GM19240 (cell line): ENCODE results near the gene S100A2.
"Not testable (repeated sequence)": the region's sequence is repeated elsewhere in the genome, so short reads cannot be mapped to it uniquely, and the experiment has no call there.

ENCODE experiments used
- DNase-seq: peaks from one replicate; pipeline ENCODE4 v3.0.0; 2011; ENCODE audit warnings: low spot score; ENCODE audit not compliant: insufficient read length

Gene S100A2

GRCh38 chr1:153592748-153593147 is 27.1 kb upstream of the S100A2 start:
- DNase-seq = no peak

GRCh38 chr1:153588482-153588881 is 22.8 kb upstream of the S100A2 start:
- DNase-seq = no peak

DNA sequence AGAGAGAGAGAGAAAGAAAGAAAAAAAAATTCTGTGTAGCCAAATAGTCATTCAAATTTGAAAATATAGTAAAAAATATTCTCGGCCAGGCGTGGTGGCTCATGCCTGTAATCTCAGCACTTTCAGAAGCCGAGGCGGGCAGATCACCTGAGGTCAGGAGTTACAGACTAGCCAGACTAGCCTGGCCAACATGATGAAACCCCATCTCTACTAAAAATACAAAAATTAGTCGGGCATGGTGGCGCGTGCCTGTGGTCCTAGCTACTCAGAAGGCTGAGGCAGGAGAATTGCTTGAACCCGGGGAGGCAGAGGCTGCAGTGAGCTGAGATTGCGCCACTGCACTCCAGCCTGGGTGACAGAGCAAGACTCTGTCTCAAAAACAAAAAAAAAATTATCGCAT is 22.4 kb upstream of the S100A2 start:
- not testable (repeated sequence) for DNase-seq

GRCh38 chr1:153587314-153587713 is 21.7 kb upstream of the S100A2 start:
- DNase-seq = no peak

GRCh38 chr1:153586347-153586746 is 20.7 kb upstream of the S100A2 start:
- no peak for DNase-seq

- DNase-seq = no peak
Observed at GRCh38 chr1:153585006-153585405, 19.4 kb upstream of the S100A2 start.

DNA sequence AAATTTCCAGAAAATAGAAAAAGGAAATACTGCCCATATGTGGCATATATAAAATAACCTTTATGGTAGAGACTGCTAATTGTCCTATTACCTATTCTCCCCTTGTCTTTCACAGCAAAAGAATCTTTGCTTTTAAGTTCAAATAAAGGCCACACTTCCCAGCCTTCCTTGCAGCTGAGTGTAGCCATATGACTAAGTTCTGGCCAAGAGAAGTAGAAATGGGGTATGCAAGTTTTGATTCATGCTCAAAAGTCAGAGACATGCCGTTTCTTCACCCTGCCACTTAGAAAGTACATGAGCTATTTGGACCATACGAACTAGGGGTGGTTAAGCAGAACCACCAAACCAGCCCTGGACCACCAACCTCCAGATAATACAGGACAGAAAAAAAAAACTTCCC is 18.3 kb upstream of the S100A2 start:
- no peak for DNase-seq

DNA sequence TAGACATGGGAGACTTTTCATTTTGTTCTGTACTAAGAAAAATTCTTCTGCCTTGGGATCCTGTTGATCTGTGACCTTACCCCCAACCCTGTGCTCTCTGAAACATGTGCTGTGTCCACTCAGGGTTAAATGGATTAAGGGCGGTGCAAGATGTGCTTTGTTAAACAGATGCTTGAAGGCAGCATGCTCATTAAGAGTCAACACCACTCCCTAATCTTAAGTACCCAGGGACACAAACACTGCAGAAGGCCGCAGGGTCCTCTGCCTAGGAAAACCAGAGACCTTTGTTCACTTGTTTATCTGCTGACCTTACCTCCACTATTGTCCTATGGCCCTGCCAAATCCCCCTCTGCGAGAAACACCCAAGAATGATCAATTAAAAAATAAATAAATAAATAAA is 17.9 kb upstream of the S100A2 start:
- DNase-seq = not testable (repeated sequence)

DNA sequence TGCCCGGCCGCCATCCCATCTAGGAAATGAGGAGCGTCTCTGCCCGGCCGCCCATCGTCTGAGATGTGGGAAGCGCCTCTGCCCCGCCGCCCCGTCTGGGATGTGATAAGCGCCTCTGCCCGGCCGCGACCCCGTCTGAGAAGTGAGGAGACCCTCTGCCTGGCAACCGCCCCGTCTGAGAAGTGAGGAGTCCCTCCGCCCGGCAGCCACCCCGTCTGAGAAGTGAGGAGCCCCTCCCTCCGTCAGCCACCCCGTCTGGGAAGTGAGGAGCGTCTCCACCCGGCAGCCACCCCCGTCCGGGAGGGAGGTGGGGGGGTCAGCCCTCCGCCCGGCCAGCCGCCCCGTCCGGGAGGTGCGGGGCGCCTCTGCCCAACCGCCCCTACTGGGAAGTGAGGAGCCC is 17.2 kb upstream of the S100A2 start:
- DNase-seq = not testable (repeated sequence)

DNA sequence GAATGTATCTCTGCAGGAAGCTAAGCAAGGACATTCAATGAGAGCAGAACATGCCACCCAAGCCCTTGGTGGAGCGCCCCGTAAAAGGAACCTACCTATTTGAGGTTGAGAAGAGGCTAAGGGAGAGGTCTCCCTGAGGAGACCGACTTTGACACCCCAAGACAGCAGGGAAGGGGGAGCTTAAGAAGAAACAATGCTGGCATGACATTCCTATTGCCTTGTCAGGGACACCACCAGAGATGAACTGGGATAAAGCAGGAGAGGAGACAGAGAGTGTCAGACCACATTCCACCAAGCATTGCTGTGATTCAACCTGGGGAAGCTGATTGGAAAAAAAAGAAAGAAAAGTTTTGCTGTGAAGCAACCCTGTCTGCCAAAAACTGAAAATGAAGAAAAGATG is 13.3 kb upstream of the S100A2 start:
- no peak for DNase-seq

- no peak for DNase-seq
Observed at GRCh38 chr1:153578490-153578889, 12.8 kb upstream of the S100A2 start.

DNA sequence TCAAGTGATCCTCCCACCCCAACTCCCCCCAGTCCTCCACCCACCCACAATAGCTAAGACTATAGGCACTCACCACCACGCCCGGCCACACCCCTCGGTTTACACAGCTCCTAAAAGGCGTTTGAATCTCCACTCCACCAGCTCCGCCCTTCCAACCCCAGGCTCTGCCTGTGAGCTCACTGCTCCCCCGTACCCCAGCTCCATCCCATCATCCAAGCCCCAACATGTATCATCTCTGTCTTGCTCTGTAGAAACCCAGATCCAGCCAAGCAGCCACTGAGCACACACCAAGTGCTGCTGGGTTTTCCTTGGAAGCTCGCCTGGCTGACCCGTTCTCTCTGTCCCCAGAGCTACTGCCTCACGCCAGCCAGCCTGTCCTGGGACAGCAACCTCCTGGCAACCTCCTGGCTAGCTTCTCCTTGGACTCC is 12.0 kb upstream of the S100A2 start:
- no peak for DNase-seq

DNA sequence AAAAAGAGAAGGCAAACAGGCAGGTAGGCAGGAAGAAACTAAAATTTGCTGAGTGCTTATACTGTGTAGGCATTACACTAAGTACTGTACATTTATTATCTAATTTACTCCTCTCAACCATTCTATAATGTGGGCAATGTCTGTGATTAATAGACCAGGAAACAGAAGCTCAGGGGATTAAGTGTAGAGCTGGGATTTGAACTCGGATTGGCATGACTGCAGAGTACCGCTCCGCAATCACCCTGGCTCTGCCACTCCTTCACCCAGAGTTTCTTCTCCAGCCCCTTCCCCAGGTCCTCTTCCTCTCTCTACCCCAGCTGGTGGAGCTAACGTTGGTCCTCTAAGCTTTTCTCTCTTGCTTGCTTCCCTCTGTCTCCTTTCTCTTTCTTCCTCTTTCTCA is 11.5 kb upstream of the S100A2 start:
- no peak for DNase-seq

- DNase-seq = not testable (repeated sequence)
Observed at GRCh38 chr1:153575497-153575896, 9.9 kb upstream of the S100A2 start.

GRCh38 chr1:153575081-153575491 is 9.4 kb upstream of the S100A2 start:
- not testable (repeated sequence) for DNase-seq

DNA sequence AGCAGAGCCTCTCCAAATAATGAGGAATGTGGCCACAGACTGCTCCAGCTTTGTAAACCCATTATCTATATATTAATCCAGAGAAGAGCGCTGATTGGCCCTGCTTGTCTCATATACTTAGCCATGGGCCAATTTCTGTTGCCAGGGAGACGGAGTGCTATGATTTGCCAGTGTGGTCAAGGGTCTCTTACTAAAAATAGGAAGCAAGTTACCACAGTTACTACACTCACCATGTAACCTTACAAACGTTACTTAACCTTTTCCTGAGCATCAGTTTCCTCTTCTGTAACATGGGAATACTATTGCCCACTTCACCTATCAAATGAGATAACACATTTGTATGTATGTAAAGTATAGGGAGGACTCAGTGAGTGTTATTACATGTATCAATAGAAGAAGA is 7.7 kb upstream of the S100A2 start:
- no peak for DNase-seq

GRCh38 chr1:153572569-153573015 is 6.9 kb upstream of the S100A2 start:
- peak; percentile 61 for DNase-seq

DNA sequence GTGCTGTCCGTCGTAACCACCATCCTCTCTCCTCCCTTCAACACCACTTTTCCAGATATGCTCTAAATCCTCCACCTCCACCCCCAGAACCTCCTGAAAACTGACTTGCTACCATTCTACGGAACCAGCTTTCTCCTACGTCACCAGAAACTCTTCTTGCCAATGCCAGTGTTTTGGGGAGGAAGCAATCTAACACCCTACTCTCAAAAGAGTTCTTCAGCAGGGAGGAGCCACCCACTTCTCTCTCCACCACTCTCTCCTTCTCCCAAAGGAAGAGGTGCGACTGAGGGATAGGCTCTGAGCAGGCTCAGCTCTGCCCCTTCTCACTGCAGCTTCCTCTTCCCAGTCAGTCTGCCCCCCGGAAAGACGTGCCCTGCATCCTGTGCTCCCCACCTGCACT is 6.1 kb upstream of the S100A2 start:
- no peak for DNase-seq

GRCh38 chr1:153570874-153571273 is 5.2 kb upstream of the S100A2 start:
- DNase-seq = no peak

- DNase-seq = no peak
Observed at GRCh38 chr1:153569465-153569864, 3.8 kb upstream of the S100A2 start.

DNA sequence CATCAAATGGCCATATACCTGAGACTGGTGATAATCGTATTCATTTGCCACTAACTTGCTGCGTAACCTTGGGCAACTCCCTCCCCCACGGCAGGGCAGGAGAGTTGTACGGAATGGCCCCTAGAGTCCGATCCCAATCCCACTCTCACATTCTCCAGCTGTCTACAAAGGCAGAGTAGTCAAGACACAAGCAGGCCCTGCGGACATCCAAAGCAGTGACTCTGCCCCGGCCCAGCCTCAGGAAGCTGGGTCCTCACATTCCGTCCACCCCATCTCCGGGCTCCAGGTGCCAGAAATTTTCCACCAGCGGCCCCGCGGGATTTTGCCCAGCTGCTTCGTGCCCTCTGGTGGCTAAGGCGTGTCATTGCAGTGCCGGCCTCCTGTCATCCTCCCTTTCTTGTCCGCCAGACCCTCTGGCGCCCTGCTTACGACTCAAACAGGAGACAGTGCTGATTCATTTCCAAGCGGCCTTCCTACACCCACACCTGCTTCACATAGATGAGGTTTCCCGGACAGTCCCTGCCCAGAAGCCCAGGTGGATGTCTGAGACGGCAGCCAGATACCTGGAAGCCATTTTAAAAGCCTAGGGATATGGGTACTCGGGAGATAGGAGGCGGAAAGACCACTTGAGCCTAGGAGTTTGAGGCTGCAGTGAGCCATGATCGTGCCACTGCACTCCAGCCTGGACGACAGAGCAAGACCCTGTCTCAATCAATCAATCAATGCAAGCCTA is 2.9 kb upstream of the S100A2 start:
- DNase-seq = peak; percentile 85

DNA sequence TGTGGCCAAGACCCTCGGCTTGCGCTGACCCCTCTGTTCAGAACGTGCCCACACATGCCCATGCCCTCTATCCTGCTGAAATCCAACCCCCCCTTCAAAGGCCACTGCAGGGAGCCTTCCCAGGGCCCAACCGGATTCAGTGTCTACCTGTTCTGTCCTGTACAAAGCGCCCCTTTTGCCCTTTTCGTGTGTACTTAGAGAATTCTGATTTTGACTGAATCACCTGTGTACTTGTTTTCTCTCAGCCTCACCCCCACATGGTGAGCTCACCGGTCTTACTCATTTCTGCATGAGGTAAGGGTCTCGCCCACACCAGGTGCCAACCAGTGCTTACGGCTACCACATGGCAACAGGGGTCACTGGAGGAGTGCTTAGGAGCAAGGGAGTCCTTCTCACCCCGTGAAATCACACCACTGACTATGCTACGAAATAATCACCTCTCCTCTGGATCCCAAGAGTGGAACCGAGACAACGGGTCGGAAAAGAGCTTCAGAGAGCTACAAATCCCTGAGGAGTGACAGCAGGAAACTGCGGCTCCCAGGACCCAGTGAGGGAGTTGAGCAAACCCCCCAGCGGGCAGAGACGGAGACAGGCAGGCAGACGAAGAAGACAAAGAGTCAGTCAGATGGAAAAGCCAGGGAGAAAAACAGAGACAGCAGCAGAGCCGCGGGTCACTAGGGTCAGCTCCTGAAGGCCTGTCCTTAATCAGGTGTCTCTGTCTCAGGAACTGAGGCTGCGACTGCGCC is 2.1 kb upstream of the S100A2 start:
- no peak for DNase-seq
